Measurements from ENCODE around the gene RIN3.

DNA sequence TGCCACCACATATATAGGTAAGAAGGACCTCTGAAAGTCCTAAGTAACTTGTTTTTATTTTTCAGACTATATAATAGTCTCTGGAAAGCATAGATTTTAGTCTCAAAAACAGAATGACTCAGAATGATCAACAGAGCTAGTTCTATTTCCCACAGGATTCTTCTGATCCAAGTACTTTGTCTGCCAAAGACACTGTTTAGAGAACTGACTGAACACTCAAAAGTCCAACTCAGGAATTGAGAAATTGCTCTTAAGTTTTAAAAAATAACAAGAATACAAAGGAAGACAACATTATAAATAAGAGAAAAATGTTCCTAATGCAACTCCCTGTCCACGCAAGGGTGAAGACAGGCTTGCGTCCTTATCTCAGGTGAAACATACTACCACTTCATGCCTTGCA lies 205.8 kb downstream of the RIN3 start:
- TF ChIP-seq FOXK2 (IDR thresholded peaks at IDR 0.05): no peak
- TF ChIP-seq NFRKB (IDR thresholded peaks at IDR 0.05): no peak
- no peak for TF ChIP-seq FOXM1 (IDR thresholded peaks at IDR 0.05; ENCODE audit: borderline replicate concordance)
- TF ChIP-seq ARNT (IDR thresholded peaks at IDR 0.05): no peak
- TF ChIP-seq CTBP1 (IDR thresholded peaks at IDR 0.05; ENCODE audit: borderline replicate concordance): no peak
- no peak for TF ChIP-seq ELF4 (IDR thresholded peaks at IDR 0.05)
- no peak for TF ChIP-seq SP1 (IDR thresholded peaks at IDR 0.05)
- no peak for TF ChIP-seq BHLHE40 (IDR thresholded peaks at IDR 0.05; ENCODE audit: borderline replicate concordance)
- TF ChIP-seq SUZ12 (IDR thresholded peaks at IDR 0.05): no peak
- TF ChIP-seq L3MBTL2 (conservative IDR thresholded peaks at IDR 0.05): no peak
- TF ChIP-seq TARDBP (IDR thresholded peaks at IDR 0.05): no peak
- TF ChIP-seq, protein P1, sequence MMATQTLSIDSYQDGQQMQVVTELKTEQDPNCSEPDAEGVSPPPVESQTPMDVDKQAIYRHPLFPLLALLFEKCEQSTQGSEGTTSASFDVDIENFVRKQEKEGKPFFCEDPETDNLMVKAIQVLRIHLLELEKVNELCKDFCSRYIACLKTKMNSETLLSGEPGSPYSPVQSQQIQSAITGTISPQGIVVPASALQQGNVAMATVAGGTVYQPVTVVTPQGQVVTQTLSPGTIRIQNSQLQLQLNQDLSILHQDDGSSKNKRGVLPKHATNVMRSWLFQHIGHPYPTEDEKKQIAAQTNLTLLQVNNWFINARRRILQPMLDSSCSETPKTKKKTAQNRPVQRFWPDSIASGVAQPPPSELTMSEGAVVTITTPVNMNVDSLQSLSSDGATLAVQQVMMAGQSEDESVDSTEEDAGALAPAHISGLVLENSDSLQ (IDR thresholded peaks at IDR 0.05): no peak
- TF ChIP-seq LEF1 (IDR thresholded peaks at IDR 0.05; ENCODE audit: borderline replicate concordance): no peak
- no peak for TF ChIP-seq ZNF384 (IDR thresholded peaks at IDR 0.05)
